HG03565 (cell line): Measurements from ENCODE around the gene ALAD.
"Not testable (repeated sequence)": the region's sequence is repeated elsewhere in the genome, so short reads cannot be mapped to it uniquely, and the experiment has no call there.

Experiments used
- ATAC-seq: cut with Tn5 transposase; IDR thresholded peaks from one replicate; pipeline ENCODE4 v1.9.1; 2021; ENCODE audit warnings: mild to moderate bottlenecking, moderate library complexity; ENCODE audit not compliant: unreplicated experiment

The ALAD gene

GRCh38 chr9:113399646-113400200, 1.4 kb downstream of the ALAD start:
- no peak for ATAC-seq

GRCh38 chr9:113398796-113399195, 2.3 kb downstream of the ALAD start:
- ATAC-seq, result no peak

- no peak for ATAC-seq
These were observed 3.9 kb downstream of the ALAD start for GRCh38 chr9:113397203-113397631.

GRCh38 chr9:113395000-113395861, 5.9 kb downstream of the ALAD start:
- no peak for ATAC-seq

GRCh38 chr9:113393281-113393680, 7.8 kb downstream of the ALAD start:
- no peak for ATAC-seq

GRCh38 chr9:113391917-113392316, 9.2 kb downstream of the ALAD start:
- ATAC-seq, result no peak

GRCh38 chr9:113390192-113390960, 10.7 kb downstream of the ALAD start:
- ATAC-seq, result no peak

GRCh38 chr9:113389451-113389850, 11.6 kb downstream of the ALAD start:
- ATAC-seq, result no peak

GRCh38 chr9:113388833-113389232, 12.3 kb downstream of the ALAD start:
- no peak for ATAC-seq

- ATAC-seq, result no peak
These were observed 13.4 kb downstream of the ALAD start for GRCh38 chr9:113387560-113388230.

- no peak for ATAC-seq
These were observed 14.3 kb downstream of the ALAD start for GRCh38 chr9:113386571-113387393.

GRCh38 chr9:113381909-113382411, 19.1 kb downstream of the ALAD start:
- no peak for ATAC-seq

GRCh38 chr9:113381441-113381840, 19.6 kb downstream of the ALAD start:
- not testable (repeated sequence) for ATAC-seq

GRCh38 chr9:113380869-113381378, 20.2 kb downstream of the ALAD start:
- peak; percentile 48 for ATAC-seq

- ATAC-seq, result not testable (repeated sequence)
These were observed 21.3 kb downstream of the ALAD start for GRCh38 chr9:113379829-113380210.

- ATAC-seq, result not testable (repeated sequence)
These were observed 21.8 kb downstream of the ALAD start for GRCh38 chr9:113379094-113379828.

GRCh38 chr9:113376634-113377567, 24.2 kb downstream of the ALAD start, which contains the start of gene HDHD3:
HDHD3 (minus strand) TSS chr9:113376986; CDS start chr9:113374354, 2,632 bp downstream.
- peak; percentile 72 for ATAC-seq
